Left renal cortex interstitium (tissue), 4 donors: ENCODE results near the gene IGSF11. TPM values are rescaled to one million over a fixed set of nuclear protein-coding genes. Genes with fewer than 3 reads are reported as not detected.
A peak's percentile ranks its signal among the peaks of the same experiment; 100 is the strongest.
"Not testable (repeated sequence)": the region's sequence is repeated elsewhere in the genome, so short reads cannot be mapped to it uniquely, and the experiment has no call there.

ENCODE experiments used
- DNase-seq, 4 donors: peaks; one replicate each; pipeline ENCODE4 v3.0.0-alpha.2; 2013; ENCODE audit warnings: low read depth in 4 of 4, low spot score in 2 of 4, missing footprints in 1 of 4
- polyA plus RNA-seq, 4 donors: library from polyadenylated mRNA; unstranded; fragments of 120-200 nt; gene quantifications; one replicate each; pipeline ENCODE4 v1.2.1, GENCODE V29; 2013; ENCODE audit not compliant: insufficient read length in 4 of 4

IGSF11 gene
- polyA plus RNA-seq = 1 to 10 TPM; 3.9 to 6.0 (median 5.2) TPM

GRCh38 chr3:119034256-119035013, at the start of gene IGSF11:
Gene IGSF11, minus strand, starts transcription at chr3:119034846. Its CDS starts 264 bp downstream, at chr3:119034582.
- DNase-seq = peak; percentile 51 to 74 (median 58)

GRCh38 chr3:119080364-119080763, 45.7 kb upstream of the IGSF11 start:
- no peak for DNase-seq

- DNase-seq = no peak
Observed at GRCh38 chr3:119073258-119074001, 38.8 kb upstream of the IGSF11 start.

GRCh38 chr3:119072451-119072850, 37.8 kb upstream of the IGSF11 start:
- DNase-seq = not testable (repeated sequence)

GRCh38 chr3:119069725-119070124, 35.1 kb upstream of the IGSF11 start:
- no peak for DNase-seq

GRCh38 chr3:119063471-119063870, 28.8 kb upstream of the IGSF11 start:
- DNase-seq = no peak

GRCh38 chr3:119062892-119063291, 28.2 kb upstream of the IGSF11 start:
- DNase-seq = no peak

- no peak for DNase-seq
Observed at GRCh38 chr3:119044593-119044992, 9.9 kb upstream of the IGSF11 start.

- DNase-seq = no peak
Observed at GRCh38 chr3:119042162-119042561, 7.5 kb upstream of the IGSF11 start.

GRCh38 chr3:119035014-119035346, 334 bp upstream of the IGSF11 start:
- DNase-seq = no peak

- peak in 1 of 4 donors; percentile 6 for DNase-seq
Observed at GRCh38 chr3:119033393-119034255, 1.0 kb downstream of the IGSF11 start.

GRCh38 chr3:119025171-119025795, 9.4 kb downstream of the IGSF11 start:
- no peak for DNase-seq

- no peak for DNase-seq
Observed at GRCh38 chr3:119019767-119020518, 14.7 kb downstream of the IGSF11 start.

GRCh38 chr3:119018690-119019463, 15.8 kb downstream of the IGSF11 start:
- no peak for DNase-seq

- no peak for DNase-seq
Observed at GRCh38 chr3:119015942-119016341, 18.7 kb downstream of the IGSF11 start.

- no peak for DNase-seq
Observed at GRCh38 chr3:119013951-119014350, 20.7 kb downstream of the IGSF11 start.

GRCh38 chr3:119011528-119011927, 23.1 kb downstream of the IGSF11 start:
- DNase-seq = no peak

- DNase-seq = no peak
Observed at GRCh38 chr3:118997190-118997589, 37.5 kb downstream of the IGSF11 start.

GRCh38 chr3:118991775-118992174, 42.9 kb downstream of the IGSF11 start:
- DNase-seq = no peak
